Measurements from ENCODE around the gene CLIC5.

CLIC5 gene

GRCh38 chr6:45997875-45998506 lies 17.7 kb downstream of the CLIC5 start:
- DNase-seq (ENCODE audit: low read depth, low spot score) = no peak

- DNase-seq (ENCODE audit: low read depth, low spot score) = no peak
Observed at GRCh38 chr6:45991189-45991588, 24.5 kb downstream of the CLIC5 start.

- DNase-seq (ENCODE audit: low read depth, low spot score) = no peak
Observed at GRCh38 chr6:45990162-45990561, 25.5 kb downstream of the CLIC5 start.

GRCh38 chr6:45988635-45989034 lies 27.0 kb downstream of the CLIC5 start:
- no peak for DNase-seq (ENCODE audit: low read depth, low spot score)

GRCh38 chr6:45987856-45988255 lies 27.8 kb downstream of the CLIC5 start:
- no peak for DNase-seq (ENCODE audit: low read depth, low spot score)

GRCh38 chr6:45986746-45987274 lies 28.9 kb downstream of the CLIC5 start:
- DNase-seq (ENCODE audit: low read depth, low spot score) = no peak

GRCh38 chr6:45984788-45985425 lies 30.8 kb downstream of the CLIC5 start:
- no peak for DNase-seq (ENCODE audit: low read depth, low spot score)

GRCh38 chr6:45984347-45984746 lies 31.3 kb downstream of the CLIC5 start:
- no peak for DNase-seq (ENCODE audit: low read depth, low spot score)

GRCh38 chr6:45983062-45983461 lies 32.6 kb downstream of the CLIC5 start:
- no peak for DNase-seq (ENCODE audit: low read depth, low spot score)

- no peak for DNase-seq (ENCODE audit: low read depth, low spot score)
Observed at GRCh38 chr6:45982280-45983036, 33.2 kb downstream of the CLIC5 start.

GRCh38 chr6:45981046-45981445 lies 34.6 kb downstream of the CLIC5 start:
- DNase-seq (ENCODE audit: low read depth, low spot score) = no peak

- DNase-seq (ENCODE audit: low read depth, low spot score) = no peak
Observed at GRCh38 chr6:45979311-45979710, 36.3 kb downstream of the CLIC5 start.

GRCh38 chr6:45974596-45974995 lies 41.1 kb downstream of the CLIC5 start:
- no peak for DNase-seq (ENCODE audit: low read depth, low spot score)

- no peak for DNase-seq (ENCODE audit: low read depth, low spot score)
Observed at GRCh38 chr6:45972795-45973503, 42.7 kb downstream of the CLIC5 start.

- no peak for DNase-seq (ENCODE audit: low read depth, low spot score)
Observed at GRCh38 chr6:45971287-45971686, 44.4 kb downstream of the CLIC5 start.

GRCh38 chr6:45970326-45970725 lies 45.3 kb downstream of the CLIC5 start:
- no peak for DNase-seq (ENCODE audit: low read depth, low spot score)

GRCh38 chr6:45969883-45970282 lies 45.8 kb downstream of the CLIC5 start:
- no peak for DNase-seq (ENCODE audit: low read depth, low spot score)

- DNase-seq (ENCODE audit: low read depth, low spot score) = no peak
Observed at GRCh38 chr6:45969026-45969425, 46.6 kb downstream of the CLIC5 start.

- no peak for DNase-seq (ENCODE audit: low read depth, low spot score)
Observed at GRCh38 chr6:45967363-45967762, 48.3 kb downstream of the CLIC5 start.

GRCh38 chr6:45966797-45967196 lies 48.9 kb downstream of the CLIC5 start:
- no peak for DNase-seq (ENCODE audit: low read depth, low spot score)

- no peak for DNase-seq (ENCODE audit: low read depth, low spot score)
Observed at GRCh38 chr6:45966340-45966739, 49.3 kb downstream of the CLIC5 start.

- peak; percentile 12 for DNase-seq (ENCODE audit: low read depth, low spot score)
Observed at GRCh38 chr6:45965792-45966191, 49.9 kb downstream of the CLIC5 start.
